GM12865 (cell line): ENCODE results near the gene CFAP100.

Experiments
- DNase-seq: peaks from one replicate; pipeline ENCODE4 v3.0.0; 2010; ENCODE audit warnings: low read depth
- H3K4me3 ChIP-seq: 2 replicates; pipeline ENCODE4 v1.5.1; 2011; ENCODE audit warnings: mild to moderate bottlenecking, low read depth, low read length, control low read depth
- CTCF ChIP-seq: IDR thresholded peaks from 2 replicates; pipeline ENCODE4 v1.5.1; 2011; ENCODE audit warnings: low read length, control low read depth, low read depth, inconsistent platforms; ENCODE audit not compliant: insufficient read depth; ENCODE audit errors: missing control alignments

CFAP100 gene

GRCh38 chr3:126357295-126358037 lies 37.2 kb upstream of the CFAP100 start, which contains the start of gene KLF15:
Gene KLF15, minus strand, starts transcription at chr3:126357408. Its CDS starts 4,486 bp downstream, at chr3:126352922.
- TF ChIP-seq CTCF: no peak
- DNase-seq: peak; percentile 79
- peak within 1 kb of the TSS; percentile 46 for H3K4me3 ChIP-seq

GRCh38 chr3:126358038-126358815 lies 36.5 kb upstream of the CFAP100 start:
- H3K4me3 ChIP-seq: no peak overlapping the region
- DNase-seq: no peak
- TF ChIP-seq CTCF: no peak

GRCh38 chr3:126358816-126359181 lies 35.9 kb upstream of the CFAP100 start:
- H3K4me3 ChIP-seq: no peak overlapping the region
- no peak for DNase-seq
- TF ChIP-seq CTCF: no peak

GRCh38 chr3:126360046-126360713 lies 34.5 kb upstream of the CFAP100 start:
- TF ChIP-seq CTCF: no peak
- H3K4me3 ChIP-seq: no peak overlapping the region
- no peak for DNase-seq

GRCh38 chr3:126360714-126361060 lies 34.0 kb upstream of the CFAP100 start:
- TF ChIP-seq CTCF: no peak
- no peak for DNase-seq
- H3K4me3 ChIP-seq: no peak overlapping the region

- no peak for DNase-seq
- no peak overlapping the region for H3K4me3 ChIP-seq
- no peak for TF ChIP-seq CTCF
Observed at GRCh38 chr3:126361211-126361610, 33.5 kb upstream of the CFAP100 start.
